DMS 273 treated with DMSO at 0.1 percent for 48 hours (cell line): ENCODE measurements around the gene APOBEC3G.
"Not testable (repeated sequence)": the region's sequence is repeated elsewhere in the genome, so short reads cannot be mapped to it uniquely, and the experiment has no call there.

Experiments used
- DNase-seq: peaks from one replicate; lab custom pipeline; 2025; lab: John Stamatoyannopoulos, UW

APOBEC3G gene

GRCh38 chr22:39077026-39077840 lies at the start of gene APOBEC3G:
Gene APOBEC3G (plus strand): TSS chr22:39077275. CDS start chr22:39077362, 87 bp downstream.
- DNase-seq: not testable (repeated sequence)

- no peak for DNase-seq
Observed at GRCh38 chr22:39027717-39028116, 49.4 kb upstream of the APOBEC3G start.

- no peak for DNase-seq
Observed at GRCh38 chr22:39028281-39028680, 48.8 kb upstream of the APOBEC3G start.

- no peak for DNase-seq
Observed at GRCh38 chr22:39029227-39029626, 47.8 kb upstream of the APOBEC3G start.

- DNase-seq: no peak
Observed at GRCh38 chr22:39030705-39031104, 46.4 kb upstream of the APOBEC3G start.

GRCh38 chr22:39031434-39032295 lies 45.4 kb upstream of the APOBEC3G start:
- not testable (repeated sequence) for DNase-seq

- DNase-seq: not testable (repeated sequence)
Observed at GRCh38 chr22:39037071-39037470, 40.0 kb upstream of the APOBEC3G start.

- DNase-seq: no peak
Observed at GRCh38 chr22:39039306-39040126, 37.6 kb upstream of the APOBEC3G start.

GRCh38 chr22:39040155-39040537 lies 36.9 kb upstream of the APOBEC3G start:
- DNase-seq: not testable (repeated sequence)

- not testable (repeated sequence) for DNase-seq
Observed at GRCh38 chr22:39040538-39041296, 36.4 kb upstream of the APOBEC3G start, which contains the start of gene APOBEC3F. Gene APOBEC3F (plus strand): TSS chr22:39040864. CDS start chr22:39040961, 97 bp downstream.

GRCh38 chr22:39041908-39042307 lies 35.2 kb upstream of the APOBEC3G start:
- no peak for DNase-seq

GRCh38 chr22:39043063-39043462 lies 34.0 kb upstream of the APOBEC3G start:
- not testable (repeated sequence) for DNase-seq

GRCh38 chr22:39045136-39045535 lies 31.9 kb upstream of the APOBEC3G start:
- not testable (repeated sequence) for DNase-seq

- not testable (repeated sequence) for DNase-seq
Observed at GRCh38 chr22:39049486-39049885, 27.6 kb upstream of the APOBEC3G start.

GRCh38 chr22:39051844-39052495 lies 25.1 kb upstream of the APOBEC3G start:
- not testable (repeated sequence) for DNase-seq

- no peak for DNase-seq
Observed at GRCh38 chr22:39055658-39056057, 21.4 kb upstream of the APOBEC3G start.

- DNase-seq: not testable (repeated sequence)
Observed at GRCh38 chr22:39061290-39061689, 15.8 kb upstream of the APOBEC3G start.

GRCh38 chr22:39061951-39062350 lies 15.1 kb upstream of the APOBEC3G start:
- not testable (repeated sequence) for DNase-seq

- DNase-seq: not testable (repeated sequence)
Observed at GRCh38 chr22:39063904-39064303, 13.2 kb upstream of the APOBEC3G start.
